HG03575 (cell line): Measurements from ENCODE around the gene MAL.
A peak's percentile ranks its signal among the peaks of the same experiment; 100 is the strongest.

Experiments used
- ATAC-seq: cut with Tn5 transposase; IDR thresholded peaks from one replicate; pipeline ENCODE4 v1.9.1; 2021; ENCODE audit not compliant: unreplicated experiment, insufficient number of reproducible peaks, low FRiP score; ENCODE audit errors: extremely low read depth

The MAL gene

DNA sequence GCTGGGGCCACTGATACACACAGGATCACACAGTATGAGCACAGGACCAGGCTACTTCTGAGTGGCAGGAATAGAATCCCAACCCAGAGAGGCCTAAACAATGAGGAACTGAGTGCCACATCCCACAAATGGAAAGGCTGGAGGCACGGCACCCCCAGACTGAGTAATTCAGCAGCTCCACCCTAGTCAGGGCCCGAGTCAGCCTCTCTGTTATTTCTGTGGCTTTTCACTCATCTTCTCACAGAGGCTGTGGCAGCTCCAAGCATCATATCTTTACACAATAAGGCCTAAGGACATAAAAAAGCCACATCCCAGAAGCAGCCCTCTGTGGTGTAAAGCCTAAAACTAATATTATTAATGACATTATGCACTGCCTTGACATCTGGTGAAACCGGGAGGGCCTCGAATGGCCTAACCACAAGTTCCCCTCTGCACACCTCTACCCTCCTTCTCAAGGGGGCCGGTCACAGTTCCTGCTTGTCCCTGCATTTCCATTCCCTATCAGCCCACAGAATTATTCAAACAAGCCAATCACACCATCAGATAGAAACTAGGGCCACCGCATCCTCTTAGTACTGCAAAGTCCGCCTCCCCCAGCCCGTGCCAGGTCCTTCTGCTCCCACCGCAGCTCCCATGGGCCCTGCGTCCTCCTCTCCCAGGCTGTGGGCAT lies 12.5 kb upstream of the MAL start:
- no peak for ATAC-seq

DNA sequence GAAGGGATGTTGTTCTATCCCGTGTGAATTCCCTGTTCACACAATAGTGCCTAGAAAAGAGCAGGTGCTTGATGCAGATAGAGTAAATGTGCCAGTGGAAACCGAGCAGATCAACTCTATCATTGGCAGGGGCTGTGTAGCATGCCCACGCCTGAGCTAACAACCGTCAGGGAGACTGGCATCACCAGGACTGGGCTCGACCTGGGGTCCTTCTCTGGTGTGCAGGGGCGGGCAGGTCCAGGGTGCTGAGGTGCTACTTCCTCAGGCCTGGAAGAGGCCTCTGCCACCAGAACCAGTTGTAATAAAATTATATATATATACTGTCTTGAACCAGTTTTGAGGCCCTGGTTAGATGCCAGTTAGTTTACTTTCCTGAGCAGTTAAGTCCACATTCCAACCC lies 11.8 kb upstream of the MAL start:
- no peak for ATAC-seq

DNA sequence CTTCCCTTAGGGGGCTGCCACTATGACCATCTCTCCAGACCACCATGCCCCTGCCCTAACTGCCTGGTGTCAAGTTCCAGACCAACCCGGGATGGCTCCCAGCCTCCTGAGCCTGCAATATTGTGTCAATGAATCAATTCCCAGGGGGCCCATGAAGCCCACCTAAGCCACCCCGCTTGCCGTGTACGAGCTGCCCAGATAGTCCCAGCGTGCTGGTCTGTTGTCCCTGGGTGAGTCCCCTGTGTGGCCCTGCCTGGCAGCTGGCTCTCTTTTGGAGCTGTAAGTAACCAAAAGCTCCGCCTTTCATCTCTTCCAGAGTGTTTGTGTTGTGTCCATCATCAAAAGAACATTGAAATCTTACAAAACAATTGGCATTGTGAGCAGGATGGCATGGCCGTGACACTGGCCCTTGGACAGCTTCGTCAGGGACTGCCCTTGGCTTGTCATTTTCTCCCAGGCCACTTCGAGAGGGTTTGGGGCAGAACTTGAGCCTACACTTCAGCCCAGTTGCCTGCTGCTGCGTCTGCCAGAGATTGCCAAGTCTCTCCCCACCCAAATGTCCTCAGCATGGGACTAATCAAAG lies 11.3 kb upstream of the MAL start:
- no peak for ATAC-seq

DNA sequence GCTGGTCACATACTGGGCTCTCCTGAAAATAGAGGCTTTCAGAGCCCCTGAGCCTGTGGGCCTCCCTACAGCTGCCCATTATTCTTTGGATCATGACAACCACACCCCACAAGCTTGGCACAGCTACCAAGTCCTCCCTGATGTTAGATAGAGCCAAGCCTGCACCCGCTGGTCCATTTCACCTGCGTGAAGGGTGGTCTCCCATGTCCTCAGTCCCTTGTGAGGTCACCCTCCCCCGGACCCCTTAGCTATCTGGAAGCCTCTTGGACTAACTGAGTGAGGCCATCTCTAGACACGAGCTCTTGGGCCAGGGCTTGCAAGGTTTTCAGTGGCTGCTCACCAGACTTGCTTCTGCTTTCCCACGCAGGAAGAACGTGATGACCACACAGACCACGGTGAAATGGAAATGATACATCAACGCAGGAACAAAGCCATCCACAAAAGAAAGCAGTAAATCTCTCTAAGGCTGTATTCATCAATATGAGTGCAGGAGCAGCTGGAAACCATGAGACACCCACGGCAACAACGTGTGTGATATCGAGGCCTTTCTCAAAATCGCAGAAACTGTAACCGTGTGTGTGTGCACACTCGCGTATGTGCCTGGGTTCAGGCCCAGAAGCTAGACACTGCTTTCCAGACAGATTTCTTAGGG lies 10.1 kb upstream of the MAL start:
- no peak for ATAC-seq

DNA sequence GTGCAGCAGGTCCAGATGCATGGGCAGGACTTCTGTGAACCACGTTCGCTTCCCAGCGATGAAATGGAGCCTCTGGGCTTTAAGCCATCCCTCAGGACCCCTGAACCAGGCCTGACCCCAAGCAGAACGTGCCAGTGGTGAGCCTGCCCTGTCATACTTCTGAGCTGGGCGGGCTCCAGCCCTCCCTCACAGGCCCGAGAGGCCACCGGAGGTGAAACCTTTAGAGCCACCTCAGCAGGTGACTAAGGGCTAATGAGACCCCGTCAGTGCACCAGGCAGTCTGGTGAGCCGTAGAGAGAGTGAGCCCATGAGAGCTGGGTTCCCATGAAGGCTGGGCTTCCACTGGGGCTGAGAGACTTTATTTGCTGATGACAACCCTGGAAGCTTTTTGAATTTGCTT lies 8.9 kb upstream of the MAL start:
- ATAC-seq: no peak

DNA sequence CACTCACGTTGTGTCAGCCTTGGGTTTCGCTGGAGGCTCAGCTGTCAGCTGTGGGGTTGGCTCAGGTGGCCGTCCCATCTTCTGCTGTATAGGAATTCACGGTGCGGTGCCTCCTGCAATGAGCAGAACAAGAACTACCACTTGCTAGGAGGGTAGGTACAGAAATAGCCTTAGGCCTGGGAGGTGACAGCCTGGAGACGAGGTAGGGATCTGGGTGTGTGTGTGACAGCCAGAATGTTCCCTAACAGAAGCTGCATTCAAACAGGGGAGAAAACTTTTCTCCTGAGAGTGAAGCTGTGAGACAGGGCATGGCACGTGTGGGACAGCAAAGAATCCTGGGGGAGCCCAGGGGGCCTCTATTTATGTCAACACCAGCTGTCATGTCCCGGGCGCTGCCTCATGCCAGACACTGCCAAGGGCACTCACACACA lies 8.4 kb upstream of the MAL start:
- ATAC-seq: no peak

DNA sequence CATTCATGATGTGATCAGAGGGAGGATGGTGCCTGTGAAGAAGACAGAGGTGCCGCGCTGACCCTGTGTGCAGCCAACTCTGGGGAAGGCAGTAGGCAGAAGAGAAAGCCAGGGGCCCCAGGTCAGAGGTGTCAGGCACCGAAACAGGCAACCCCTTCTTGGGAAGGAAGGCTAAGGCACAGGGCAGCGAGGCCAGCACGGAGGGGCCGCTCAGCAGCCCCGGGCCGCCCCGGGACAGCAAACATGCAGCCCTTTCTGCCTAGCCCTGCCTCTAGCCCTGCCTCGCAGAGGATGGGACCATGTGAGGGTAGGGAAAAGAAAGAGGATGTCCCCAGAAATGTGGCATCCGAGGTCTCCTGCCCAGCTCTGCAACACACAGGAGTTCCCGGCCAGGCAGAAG lies 7.7 kb upstream of the MAL start:
- no peak for ATAC-seq

DNA sequence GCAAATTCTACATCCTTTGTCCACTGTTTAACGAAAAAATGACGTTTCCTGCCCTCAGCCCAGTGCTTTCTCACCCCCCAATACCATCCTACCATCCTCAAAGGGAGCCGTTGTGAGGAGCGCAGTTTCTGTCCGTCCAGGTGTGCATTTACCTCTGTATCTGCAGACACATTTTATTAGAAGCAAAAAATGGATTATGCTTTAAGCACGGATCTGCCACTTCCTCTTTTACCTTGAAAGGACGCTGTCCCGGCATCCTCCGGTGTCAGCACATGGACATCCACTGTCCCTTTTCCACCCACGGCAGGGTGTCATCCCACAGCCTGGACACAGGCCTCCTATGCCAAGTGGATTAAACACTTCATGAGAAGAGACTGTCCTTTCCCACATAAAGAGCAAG lies 7.2 kb upstream of the MAL start:
- no peak for ATAC-seq

DNA sequence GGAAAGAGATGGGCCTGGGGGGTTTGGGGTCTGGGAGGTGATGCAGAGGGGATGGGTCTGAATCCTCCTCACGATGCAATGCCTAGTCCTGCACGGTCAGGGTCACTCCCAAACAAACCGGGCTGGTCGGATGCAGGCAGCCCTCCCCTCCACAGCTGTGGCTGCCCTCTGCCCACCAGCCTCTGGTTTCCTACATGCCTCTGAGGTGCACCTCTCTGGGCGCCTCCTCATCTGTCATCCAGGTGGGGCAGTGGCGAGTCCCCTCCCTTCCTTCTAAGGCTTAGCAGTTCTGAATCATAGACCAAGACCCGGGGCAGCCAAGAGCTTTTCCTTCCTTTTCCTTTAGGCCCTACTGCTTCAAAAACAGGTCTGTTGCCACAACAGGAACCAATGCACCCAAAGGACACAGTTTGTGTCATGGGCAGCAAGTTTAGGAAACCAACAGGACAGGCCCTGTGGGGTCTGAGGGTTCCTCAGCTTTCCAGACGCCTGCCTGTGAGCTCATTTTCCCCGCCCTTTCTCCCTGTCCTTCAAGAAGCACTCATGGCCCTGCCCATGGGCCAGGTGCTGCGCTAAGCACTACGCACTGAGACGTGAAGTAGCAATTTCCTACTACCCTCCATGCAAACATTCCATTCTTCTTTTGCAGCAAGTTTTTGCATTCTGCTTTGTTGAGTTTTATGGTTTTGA lies 6.5 kb upstream of the MAL start:
- ATAC-seq: no peak

DNA sequence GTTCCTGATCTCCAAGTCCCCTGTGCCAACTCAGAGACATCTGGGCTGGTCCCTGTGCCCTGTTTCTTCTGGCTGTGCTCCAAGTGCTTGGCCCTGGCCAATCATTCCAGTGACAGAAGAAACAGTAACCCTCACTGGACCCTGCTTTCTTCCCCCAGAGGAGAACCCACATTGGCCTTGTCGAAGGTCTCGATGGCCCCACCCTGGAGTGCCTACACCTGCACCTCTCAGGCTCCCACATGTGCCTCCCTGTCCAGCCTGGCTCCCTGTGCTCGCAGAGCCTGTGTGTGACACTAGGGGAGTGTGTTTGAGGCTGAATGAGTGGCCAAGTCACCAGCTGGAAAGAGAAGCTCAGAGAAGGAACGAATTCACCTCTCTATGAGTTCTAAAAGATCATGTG lies 5.9 kb upstream of the MAL start:
- ATAC-seq: no peak

DNA sequence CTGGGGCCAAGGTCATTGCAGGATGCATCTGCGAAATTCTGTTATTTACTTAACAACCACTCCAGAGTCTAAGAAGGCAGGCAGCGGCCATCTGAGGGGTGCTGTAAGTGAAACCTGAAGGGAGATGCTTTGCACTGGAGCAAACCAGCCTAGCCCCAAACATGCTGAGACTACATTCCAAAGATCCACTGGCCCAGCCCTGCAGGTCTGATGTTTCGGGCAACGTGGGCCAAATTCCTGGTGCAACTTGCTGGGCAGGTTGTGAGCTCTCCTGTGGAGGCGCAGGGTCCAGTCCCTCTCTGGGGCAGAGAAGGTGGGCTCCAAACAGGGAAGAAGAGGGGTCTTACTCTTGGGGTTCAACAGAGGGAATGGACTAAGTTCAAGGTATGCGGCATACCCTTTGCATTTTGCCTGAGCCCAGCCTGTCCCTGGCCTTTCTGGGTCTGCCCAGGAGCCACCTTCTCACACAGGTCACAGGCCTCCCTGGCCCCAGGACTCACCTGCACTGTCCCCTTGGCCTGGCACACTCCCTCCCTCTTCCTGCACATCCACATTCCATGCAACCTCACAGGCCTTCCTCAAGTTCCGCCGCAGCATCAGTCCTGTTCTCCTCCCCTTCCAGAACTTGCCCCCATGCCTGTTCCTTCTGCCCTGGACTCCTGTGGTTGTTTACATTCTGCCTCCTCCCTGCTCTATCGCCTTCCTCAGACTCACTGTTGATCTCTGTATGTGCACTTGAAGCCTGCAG lies 5.1 kb upstream of the MAL start:
- ATAC-seq: no peak

DNA sequence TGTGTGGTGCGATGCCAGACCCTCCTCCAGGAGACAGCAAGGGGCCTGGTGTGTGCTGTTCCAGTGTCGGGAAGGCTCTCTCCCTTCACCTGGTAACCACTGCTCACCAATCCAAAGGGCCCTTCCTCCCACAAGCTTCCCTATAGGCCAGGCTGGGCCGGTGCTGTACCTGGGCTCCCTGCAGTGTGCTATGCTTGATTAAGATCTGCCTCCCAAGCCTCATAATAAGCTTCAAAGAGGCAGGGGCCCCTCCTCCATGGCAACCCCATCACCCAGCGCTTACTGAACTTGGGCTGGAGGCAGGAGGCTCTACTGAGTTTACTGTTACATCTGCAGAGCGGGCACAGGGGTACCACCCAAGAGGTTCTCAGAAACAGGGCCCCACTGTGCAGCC lies 4.5 kb upstream of the MAL start:
- no peak for ATAC-seq

DNA sequence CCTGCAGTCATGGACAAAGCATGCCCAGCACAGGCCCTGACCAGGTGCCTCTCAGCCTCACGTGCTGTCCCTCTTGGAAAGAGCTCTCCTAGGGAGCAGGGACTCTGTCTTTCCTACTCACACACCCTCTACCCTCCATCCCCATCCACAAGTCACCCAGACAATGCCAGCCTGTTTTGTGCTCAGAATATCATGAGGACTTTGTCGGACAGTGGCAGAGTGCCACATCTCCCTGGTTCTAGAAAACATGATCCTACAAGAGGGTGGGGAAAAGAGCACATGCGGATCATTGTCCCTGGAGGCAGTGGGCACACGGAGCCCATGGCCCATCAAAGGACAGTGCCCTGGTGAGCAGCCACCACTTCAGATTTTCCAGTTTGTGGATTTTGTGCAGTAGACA lies 3.7 kb upstream of the MAL start:
- ATAC-seq: no peak

DNA sequence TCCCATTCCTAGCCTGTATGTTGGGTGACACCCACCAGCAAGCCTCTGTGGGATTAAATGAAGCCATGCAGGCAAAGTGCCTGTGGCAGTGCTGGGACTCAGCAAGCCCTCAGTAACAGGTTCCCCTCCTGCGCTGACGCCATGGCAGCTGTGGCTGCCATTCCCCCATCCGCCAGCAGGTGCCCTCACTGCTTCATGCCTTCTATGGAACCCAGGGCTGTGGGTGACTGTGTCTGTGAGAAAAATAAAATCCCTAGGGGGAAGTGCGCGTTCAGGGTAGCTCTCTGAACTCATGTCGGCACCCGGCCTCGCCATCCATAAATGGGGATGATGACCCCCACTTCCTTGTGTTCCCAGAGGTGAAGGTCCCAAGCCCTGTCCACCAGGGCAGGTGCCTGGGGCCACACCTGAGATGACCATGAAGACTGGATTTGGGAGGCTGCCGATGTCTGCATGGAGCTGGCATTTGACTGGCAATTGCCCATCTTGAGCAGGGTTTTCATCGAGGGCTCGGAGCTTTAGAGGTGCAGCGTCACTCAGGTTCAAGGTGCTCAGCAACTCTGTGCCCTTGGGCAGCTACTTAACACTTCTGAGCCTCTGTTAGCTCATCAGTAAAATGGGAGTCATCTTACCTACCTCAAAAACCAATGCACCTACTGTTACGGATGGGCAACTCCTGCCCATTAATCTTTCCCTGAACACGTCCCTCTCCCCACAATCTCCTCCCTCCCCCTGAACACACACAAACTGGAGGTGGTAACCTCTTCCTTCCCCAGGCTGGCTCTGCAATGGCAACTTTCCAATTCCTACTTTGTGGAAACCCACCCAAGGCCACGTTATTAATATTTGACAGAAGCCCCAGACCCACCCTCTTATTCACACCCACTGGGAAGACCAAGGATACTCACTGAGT lies 2.9 kb upstream of the MAL start:
- peak; percentile 70 for ATAC-seq

DNA sequence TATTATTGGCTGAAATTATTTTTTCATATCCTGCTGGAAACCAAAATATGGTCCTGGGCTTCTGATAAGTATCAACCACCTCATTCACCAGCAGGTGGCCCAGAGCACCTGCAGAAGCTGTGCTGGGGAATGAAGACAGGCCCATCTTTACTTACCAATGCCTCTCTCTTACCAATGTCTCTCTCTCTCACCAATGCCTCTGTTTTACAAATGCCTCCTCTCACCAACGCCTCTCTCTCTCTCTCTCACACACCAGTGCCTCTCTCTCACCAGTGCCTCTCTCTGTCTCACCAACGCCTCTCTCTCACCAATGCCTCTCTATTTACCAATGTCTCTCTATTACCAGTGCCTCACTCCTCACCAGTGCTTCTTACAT lies 2.3 kb upstream of the MAL start:
- no peak for ATAC-seq

DNA sequence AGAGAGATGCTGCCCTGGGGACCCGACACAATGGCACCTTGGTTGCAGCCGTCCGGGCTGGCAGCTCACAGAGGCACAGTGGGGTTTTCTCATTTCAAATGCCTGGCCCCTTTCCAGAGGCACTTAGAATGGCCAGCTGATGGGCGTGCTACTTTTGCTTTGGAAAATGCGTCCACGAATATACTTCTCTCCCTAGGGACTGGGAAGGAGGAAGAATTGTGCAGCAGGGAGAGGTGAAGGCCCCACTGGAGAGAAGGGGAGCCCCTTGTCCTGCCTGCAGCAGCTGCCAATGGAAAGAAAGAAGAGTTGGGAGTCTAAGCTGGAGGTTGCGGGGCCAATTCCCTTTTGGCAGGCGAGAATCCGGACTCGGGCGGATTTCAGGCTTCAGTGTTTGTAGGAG lies 1.1 kb upstream of the MAL start:
- ATAC-seq: no peak

DNA sequence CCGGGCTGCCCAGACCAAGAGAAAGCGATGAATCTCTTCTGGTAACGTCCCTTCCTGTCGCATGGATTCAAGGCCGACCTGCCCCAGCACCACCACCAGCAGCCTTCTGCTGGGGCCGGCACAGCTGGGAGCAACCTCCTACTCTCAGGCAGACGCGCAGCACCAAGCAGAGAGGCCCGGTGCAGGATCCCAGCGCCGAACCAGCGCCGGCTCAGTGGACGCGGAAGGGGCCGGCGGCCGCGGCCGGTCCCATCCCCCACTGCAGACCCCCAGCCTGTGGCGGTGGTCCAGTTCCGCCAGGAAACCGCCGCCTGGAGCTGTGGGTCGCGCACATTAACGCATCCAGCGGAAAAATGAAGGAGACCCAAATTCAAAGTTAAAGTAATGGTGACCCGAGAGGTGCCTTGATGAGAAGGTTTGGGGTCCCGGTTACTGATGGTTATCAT lies 525 bp upstream of the MAL start:
- no peak for ATAC-seq

DNA sequence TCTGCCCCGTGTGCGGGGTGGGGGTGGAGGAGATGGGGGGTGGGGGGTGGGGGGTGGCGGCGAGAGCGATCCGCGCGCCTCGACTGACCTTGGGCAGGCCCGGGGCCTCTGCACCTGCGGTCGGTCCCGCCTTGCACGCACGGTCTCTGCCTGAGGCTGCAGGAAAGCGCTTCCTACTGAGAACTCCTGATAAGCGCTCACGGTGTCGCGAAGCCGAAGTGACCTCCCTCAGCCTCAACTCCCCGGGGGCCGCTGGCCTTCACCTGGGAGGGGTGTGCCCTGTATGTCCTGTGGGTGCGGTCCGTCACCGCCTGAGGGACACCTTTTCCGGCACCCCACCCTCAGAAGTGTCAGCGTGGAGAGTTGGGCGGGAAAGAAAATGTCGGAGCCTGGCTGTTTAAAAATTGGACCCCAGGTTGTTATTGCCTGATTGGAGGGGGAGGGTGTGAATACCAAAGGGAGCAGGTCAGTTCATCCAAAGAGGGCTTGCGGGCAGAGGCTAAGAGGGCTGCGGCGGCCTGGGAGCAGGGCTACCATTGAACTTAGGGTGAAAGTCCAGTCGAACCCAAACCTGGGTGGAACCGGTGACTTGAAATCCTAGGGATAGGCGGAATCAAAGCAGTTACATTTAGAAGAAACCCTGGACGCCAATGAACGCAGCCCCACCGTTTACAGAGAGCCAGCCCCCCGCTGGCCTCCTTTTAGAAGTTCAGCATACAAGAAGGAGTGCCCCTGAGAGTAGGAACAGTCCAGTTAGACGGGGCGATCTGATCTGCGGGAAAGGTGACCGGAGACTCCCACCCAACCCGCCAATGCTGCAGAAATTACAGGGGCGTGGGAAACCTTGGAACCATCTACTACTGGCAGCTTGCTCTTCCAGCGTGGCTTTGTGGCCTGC lies 1.2 kb downstream of the MAL start:
- ATAC-seq: no peak
